ENCODE results near the gene FUT8.

DNA sequence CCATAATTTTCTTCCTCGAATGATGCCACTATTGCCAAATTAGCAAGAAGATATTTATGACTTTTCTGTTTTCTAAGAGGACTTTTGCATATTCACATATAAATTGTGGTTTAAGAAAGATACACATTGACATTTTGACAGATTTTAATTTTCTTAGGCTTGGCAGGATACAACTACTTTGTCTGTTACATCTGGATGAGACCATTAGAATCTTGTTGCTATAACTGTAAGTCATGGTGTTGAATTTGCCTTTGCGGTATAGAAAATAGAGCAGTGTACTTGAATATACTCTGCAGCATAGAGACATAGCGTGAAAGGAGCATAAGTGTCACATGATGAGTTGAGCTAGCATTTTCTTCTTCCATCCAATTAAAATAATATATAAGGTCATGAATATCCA is 169.3 kb downstream of the FUT8 start:
- TF ChIP-seq, protein P1, sequence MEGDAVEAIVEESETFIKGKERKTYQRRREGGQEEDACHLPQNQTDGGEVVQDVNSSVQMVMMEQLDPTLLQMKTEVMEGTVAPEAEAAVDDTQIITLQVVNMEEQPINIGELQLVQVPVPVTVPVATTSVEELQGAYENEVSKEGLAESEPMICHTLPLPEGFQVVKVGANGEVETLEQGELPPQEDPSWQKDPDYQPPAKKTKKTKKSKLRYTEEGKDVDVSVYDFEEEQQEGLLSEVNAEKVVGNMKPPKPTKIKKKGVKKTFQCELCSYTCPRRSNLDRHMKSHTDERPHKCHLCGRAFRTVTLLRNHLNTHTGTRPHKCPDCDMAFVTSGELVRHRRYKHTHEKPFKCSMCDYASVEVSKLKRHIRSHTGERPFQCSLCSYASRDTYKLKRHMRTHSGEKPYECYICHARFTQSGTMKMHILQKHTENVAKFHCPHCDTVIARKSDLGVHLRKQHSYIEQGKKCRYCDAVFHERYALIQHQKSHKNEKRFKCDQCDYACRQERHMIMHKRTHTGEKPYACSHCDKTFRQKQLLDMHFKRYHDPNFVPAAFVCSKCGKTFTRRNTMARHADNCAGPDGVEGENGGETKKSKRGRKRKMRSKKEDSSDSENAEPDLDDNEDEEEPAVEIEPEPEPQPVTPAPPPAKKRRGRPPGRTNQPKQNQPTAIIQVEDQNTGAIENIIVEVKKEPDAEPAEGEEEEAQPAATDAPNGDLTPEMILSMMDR (IDR thresholded peaks at IDR 0.05): no peak
- TF ChIP-seq POLR2A (IDR thresholded peaks at IDR 0.05): no peak
